ENCODE results near the gene PTPRN2.

DNA sequence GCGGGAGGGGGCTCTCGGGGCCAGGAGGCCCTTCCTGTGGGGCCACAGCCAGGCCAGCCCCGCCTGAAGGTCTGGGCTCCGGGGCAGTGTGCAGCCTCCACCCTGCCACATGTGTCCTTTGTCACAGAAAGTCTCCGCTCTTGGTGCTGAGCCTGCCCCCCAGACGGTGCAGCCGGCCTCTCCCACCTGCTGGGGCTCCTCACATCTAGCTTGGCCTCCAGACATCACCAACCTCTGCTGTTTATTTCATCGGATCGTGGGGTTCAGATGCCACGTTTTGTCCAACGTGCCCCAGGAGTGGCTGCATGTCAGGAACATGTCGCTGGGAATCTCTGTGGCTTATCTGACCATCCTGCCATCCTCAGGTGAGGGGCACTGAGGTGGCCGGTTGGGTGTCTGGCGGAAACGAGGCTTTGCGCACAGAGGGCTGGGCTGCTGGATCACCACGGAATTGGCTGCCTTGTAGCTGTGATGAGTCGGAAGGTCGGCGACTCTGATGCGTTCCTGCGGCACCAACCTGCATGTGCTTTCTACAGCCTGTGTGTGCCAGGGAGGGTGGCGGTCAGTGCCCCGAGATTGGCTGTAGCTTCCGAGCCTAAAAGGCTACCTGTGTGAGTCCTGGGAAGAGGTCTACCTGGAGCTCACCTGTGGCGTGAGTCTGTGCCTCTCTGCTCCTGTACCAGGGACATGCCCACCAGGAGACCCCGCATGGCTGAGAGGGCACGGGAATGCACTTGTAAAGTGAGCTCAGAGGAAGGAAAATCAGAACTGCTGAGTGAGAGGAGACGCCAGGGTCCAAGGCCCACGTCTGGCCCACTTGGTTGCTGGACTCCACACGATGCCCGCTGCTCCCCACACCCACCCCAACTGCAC lies 934.4 kb downstream of the PTPRN2 start:
- TF ChIP-seq, protein P1, sequence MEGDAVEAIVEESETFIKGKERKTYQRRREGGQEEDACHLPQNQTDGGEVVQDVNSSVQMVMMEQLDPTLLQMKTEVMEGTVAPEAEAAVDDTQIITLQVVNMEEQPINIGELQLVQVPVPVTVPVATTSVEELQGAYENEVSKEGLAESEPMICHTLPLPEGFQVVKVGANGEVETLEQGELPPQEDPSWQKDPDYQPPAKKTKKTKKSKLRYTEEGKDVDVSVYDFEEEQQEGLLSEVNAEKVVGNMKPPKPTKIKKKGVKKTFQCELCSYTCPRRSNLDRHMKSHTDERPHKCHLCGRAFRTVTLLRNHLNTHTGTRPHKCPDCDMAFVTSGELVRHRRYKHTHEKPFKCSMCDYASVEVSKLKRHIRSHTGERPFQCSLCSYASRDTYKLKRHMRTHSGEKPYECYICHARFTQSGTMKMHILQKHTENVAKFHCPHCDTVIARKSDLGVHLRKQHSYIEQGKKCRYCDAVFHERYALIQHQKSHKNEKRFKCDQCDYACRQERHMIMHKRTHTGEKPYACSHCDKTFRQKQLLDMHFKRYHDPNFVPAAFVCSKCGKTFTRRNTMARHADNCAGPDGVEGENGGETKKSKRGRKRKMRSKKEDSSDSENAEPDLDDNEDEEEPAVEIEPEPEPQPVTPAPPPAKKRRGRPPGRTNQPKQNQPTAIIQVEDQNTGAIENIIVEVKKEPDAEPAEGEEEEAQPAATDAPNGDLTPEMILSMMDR (conservative IDR thresholded peaks at IDR 0.05; ENCODE audit: low read length): no peak
- no peak for TF ChIP-seq EZH2phosphoT487 (IDR thresholded peaks at IDR 0.05; ENCODE audit: borderline replicate concordance, low read depth, low read length)

Data from OCI-LY7 (cell line).